Choroid plexus epithelial cell (primary cell): ENCODE results near the gene CHN2.

ENCODE experiments used
- DNase-seq: peaks from one replicate; pipeline ENCODE4 v3.0.0-alpha.2; 2010; ENCODE audit warnings: low read depth
- H3K4me3 ChIP-seq: 2 replicates; pipeline ENCODE4 v1.5.1; 2011; ENCODE audit warnings: low read depth, mild to moderate bottlenecking, control low read depth, low read length, moderate library complexity
- CTCF ChIP-seq: conservative IDR thresholded peaks from 2 replicates; pipeline ENCODE4 v1.5.1; 2011; ENCODE audit warnings: low read depth, mild to moderate bottlenecking, control low read depth, inconsistent platforms, low read length, moderate library complexity

CHN2 gene

GRCh38 chr7:29346231-29346978 lies 151.8 kb downstream of the CHN2 start:
- no peak for DNase-seq
- no peak for TF ChIP-seq CTCF
- no peak overlapping the region for H3K4me3 ChIP-seq

- H3K4me3 ChIP-seq: no peak overlapping the region
- DNase-seq: no peak
- TF ChIP-seq CTCF: no peak
These were observed 154.8 kb downstream of the CHN2 start for GRCh38 chr7:29349362-29349761.

GRCh38 chr7:29350351-29350750 lies 155.8 kb downstream of the CHN2 start:
- H3K4me3 ChIP-seq: no peak overlapping the region
- no peak for DNase-seq
- no peak for TF ChIP-seq CTCF

GRCh38 chr7:29352041-29352440 lies 157.5 kb downstream of the CHN2 start:
- no peak for DNase-seq
- TF ChIP-seq CTCF: no peak
- H3K4me3 ChIP-seq: no peak overlapping the region

- no peak for DNase-seq
- TF ChIP-seq CTCF: no peak
- H3K4me3 ChIP-seq: no peak overlapping the region
These were observed 159.2 kb downstream of the CHN2 start for GRCh38 chr7:29353810-29354209.

GRCh38 chr7:29354340-29354739 lies 159.8 kb downstream of the CHN2 start:
- no peak for DNase-seq
- no peak for TF ChIP-seq CTCF
- H3K4me3 ChIP-seq: no peak overlapping the region

- H3K4me3 ChIP-seq: no peak overlapping the region
- TF ChIP-seq CTCF: no peak
- DNase-seq: no peak
These were observed 160.8 kb downstream of the CHN2 start for GRCh38 chr7:29355388-29355787.
